ENCODE results near the gene ENPP7.

- TF ChIP-seq GATA2 (IDR thresholded peaks at IDR 0.05; ENCODE audit: low read depth, low read length), result no peak
- no peak for TF ChIP-seq GATA3 (IDR thresholded peaks at IDR 0.05; ENCODE audit: low read depth, low read length)
These were observed 32.4 kb upstream of the ENPP7 start for GRCh38 chr17:79698146-79698846.

Measured in SH-SY5Y (cell line).